HEK293 (cell line): ENCODE results near the gene DUSP23.

Experiments
- IKZF3 ChIP-seq: fragments of 450-650 bp; IDR thresholded peaks from 2 replicates; pipeline ENCODE4 v1.5.0; 2018; ENCODE audit warnings: missing biosample characterization, mild to moderate bottlenecking, missing genetic modification characterization, moderate library complexity
- KLF1 ChIP-seq: fragments of 450-650 bp; formaldehyde crosslinking; IDR thresholded peaks from 2 replicates; pipeline ENCODE4 v1.5.1; 2016; ENCODE audit warnings: missing biosample characterization, missing genetic modification characterization
- ZBTB8A ChIP-seq: fragments of 450-650 bp; formaldehyde crosslinking; IDR thresholded peaks from 2 replicates; pipeline ENCODE4 v1.5.1; 2016; ENCODE audit warnings: missing biosample characterization, missing genetic modification characterization
- ZNF530 ChIP-seq: fragments of 450-650 bp; formaldehyde crosslinking; IDR thresholded peaks from 2 replicates; pipeline ENCODE4 v1.5.1; 2016; ENCODE audit warnings: low read depth, missing biosample characterization, missing genetic modification characterization
- ZNF548 ChIP-seq: fragments of 450-650 bp; formaldehyde crosslinking; IDR thresholded peaks from 2 replicates; pipeline ENCODE4 v1.5.1; 2016; ENCODE audit warnings: missing biosample characterization, missing genetic modification characterization
- ZNF555 ChIP-seq: fragments of 450-650 bp; formaldehyde crosslinking; conservative IDR thresholded peaks from 2 replicates; pipeline ENCODE4 v1.5.1; 2017; ENCODE audit warnings: missing biosample characterization, mild to moderate bottlenecking, missing genetic modification characterization, inconsistent platforms
- TF ChIP-seq, protein P1 (sequence below): fragments of 450-650 bp; formaldehyde crosslinking; IDR thresholded peaks from 2 replicates; pipeline ENCODE4 v1.5.1; 2016; ENCODE audit warnings: missing biosample characterization, missing genetic modification characterization
- TF ChIP-seq, protein P2 (sequence below): fragments of 450-650 bp; formaldehyde crosslinking; optimal IDR thresholded peaks from 2 replicates; pipeline ENCODE3; 2016; ENCODE audit warnings: missing biosample characterization, mild to moderate bottlenecking, missing genetic modification characterization

DNA sequence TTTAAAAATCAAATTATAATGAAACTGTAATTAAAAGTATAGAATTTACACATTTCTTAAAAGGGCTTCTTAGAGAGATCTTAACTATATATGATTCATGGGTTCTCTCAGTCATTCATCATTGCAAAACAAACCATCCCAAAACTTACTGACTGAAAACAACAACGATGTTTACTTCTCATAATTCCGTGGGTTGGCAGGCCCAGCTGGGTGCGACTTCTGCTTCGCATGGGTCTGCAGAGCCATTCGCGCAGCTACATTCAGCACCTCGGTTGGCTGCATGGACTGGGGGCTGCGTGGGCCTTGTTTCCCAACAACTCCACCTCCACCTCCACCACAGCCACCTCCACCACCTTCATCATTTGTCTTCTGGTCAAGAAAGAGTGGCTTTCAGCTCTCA is 50.0 kb downstream of the DUSP23 start:
- TF ChIP-seq, protein P1, sequence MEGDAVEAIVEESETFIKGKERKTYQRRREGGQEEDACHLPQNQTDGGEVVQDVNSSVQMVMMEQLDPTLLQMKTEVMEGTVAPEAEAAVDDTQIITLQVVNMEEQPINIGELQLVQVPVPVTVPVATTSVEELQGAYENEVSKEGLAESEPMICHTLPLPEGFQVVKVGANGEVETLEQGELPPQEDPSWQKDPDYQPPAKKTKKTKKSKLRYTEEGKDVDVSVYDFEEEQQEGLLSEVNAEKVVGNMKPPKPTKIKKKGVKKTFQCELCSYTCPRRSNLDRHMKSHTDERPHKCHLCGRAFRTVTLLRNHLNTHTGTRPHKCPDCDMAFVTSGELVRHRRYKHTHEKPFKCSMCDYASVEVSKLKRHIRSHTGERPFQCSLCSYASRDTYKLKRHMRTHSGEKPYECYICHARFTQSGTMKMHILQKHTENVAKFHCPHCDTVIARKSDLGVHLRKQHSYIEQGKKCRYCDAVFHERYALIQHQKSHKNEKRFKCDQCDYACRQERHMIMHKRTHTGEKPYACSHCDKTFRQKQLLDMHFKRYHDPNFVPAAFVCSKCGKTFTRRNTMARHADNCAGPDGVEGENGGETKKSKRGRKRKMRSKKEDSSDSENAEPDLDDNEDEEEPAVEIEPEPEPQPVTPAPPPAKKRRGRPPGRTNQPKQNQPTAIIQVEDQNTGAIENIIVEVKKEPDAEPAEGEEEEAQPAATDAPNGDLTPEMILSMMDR (tag by site-specific recombination), result no peak
- no peak for TF ChIP-seq KLF1 (tag by site-specific recombination)
- TF ChIP-seq, protein P2, sequence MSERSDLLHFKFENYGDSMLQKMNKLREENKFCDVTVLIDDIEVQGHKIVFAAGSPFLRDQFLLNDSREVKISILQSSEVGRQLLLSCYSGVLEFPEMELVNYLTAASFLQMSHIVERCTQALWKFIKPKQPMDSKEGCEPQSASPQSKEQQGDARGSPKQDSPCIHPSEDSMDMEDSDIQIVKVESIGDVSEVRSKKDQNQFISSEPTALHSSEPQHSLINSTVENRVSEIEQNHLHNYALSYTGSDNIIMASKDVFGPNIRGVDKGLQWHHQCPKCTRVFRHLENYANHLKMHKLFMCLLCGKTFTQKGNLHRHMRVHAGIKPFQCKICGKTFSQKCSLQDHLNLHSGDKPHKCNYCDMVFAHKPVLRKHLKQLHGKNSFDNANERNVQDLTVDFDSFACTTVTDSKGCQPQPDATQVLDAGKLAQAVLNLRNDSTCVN (tag by site-specific recombination), result no peak
- TF ChIP-seq ZBTB8A (tag by site-specific recombination), result no peak
- no peak for TF ChIP-seq ZNF548
- TF ChIP-seq ZNF530 (tag by site-specific recombination), result no peak
- TF ChIP-seq IKZF3 (tag by site-specific recombination), result no peak
- no peak for TF ChIP-seq ZNF555 (tag by site-specific recombination)
